ENCODE measurements around the gene TSSK6. TPM values are rescaled to one million over a fixed set of nuclear protein-coding genes. Genes with fewer than 3 reads are reported as not detected.

The TSSK6 gene
- total and polyA plus RNA-seq, 2 of the 4 experiments (the other 2 are of a cell fraction), result 1.3 to 2.2 TPM

DNA sequence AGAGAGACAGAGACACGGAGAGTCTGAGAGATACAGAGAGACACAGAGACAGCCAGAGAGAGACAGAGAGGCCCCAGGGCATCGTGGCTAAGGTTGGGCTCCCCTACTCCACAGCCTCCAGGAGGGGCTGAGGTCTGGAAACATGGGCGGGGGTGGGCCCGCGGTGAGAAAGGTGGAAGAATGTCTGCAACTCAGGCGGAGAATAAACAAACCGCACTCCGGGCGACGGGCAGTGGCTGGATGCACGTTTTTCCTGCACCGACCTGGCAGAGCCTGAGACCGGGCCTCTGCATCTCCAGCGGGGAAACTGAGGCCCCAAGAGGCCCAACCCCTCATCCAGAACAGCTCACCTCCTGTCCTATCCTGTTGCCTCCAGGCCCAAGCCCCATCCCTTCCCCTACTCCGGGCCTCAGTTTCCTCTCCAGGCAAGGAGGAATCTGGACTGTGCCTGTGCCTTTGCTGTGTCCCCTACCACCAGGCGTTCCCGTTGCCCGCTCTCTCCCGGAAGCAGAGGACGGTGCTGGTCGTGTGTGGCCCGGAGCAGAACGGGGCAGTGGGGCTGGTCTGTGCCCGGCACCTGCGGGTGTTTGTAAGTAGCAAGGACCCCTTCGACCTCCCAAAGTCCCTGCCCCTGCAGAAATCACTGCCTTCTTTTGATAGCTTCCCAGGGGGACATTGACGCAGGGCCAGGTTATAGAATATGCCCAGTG lies 19.4 kb upstream of the TSSK6 start:
- in situ Hi-C loops (cut with MboI; ENCODE audit: low sequenced_read_pairs), result loop anchor here (5.0 to 25.0 kb wide), 2 partner anchors 108 to 428 kb away; partner anchors contain the start of gene GMIP
- H3K9me1 ChIP-seq (ENCODE audit: insufficient read depth, low read length), result no peaks in the 10 kb centered on the region
- no peak overlapping the region for H3K9ac ChIP-seq (ENCODE audit: low read depth, low read length)
- H2AFZ ChIP-seq (replicated peaks; ENCODE audit: low read length, poor library complexity), result no peak overlapping the region
- no peak overlapping the region for H3K4me2 ChIP-seq (ENCODE audit: low read depth, low read length)
- H3K56ac ChIP-seq (ENCODE audit: extremely low read depth, insufficient read depth, low read length), result no peak overlapping the region
- H3K36me3 ChIP-seq (ENCODE audit: control insufficient read depth, insufficient read depth, low read length), result no peaks in the 10 kb centered on the region
- WGBS, 2 experiments (ENCODE audit: extremely low coverage in 2 of 2, insufficient read length in 1 of 2), result 57% methylated on average over 17 of the region's 27 CpGs; no CpG with 5 or more reads in 1 of the 2 experiments
- TF ChIP-seq POLR2A (IDR thresholded peaks at IDR 0.05; ENCODE audit: low read depth, low read length) (no peak), ELK1 (IDR thresholded peaks at IDR 0.05; ENCODE audit: borderline replicate concordance, low read depth, low read length) (no peak), RAD21 (IDR thresholded peaks at IDR 0.05; ENCODE audit: low read length) (no peak), RFX5 (IDR thresholded peaks at IDR 0.05; ENCODE audit: low read depth, low read length) (no peak), MAFK (IDR thresholded peaks at IDR 0.05; ENCODE audit: low read depth, low read length) (no peak), MXI1 (IDR thresholded peaks at IDR 0.05; ENCODE audit: borderline replicate concordance, low read depth, low read length) (no peak), MAZ (IDR thresholded peaks at IDR 0.05; ENCODE audit: borderline replicate concordance, low read depth, low read length) (no peak), SMC3 (IDR thresholded peaks at IDR 0.05; ENCODE audit: low read depth, low read length) (no peak), CEBPB (IDR thresholded peaks at IDR 0.05; ENCODE audit: low read depth, low read length) (no peak)
- no peaks in the 10 kb centered on the region for H3K9me3 ChIP-seq (ENCODE audit: control insufficient read depth, insufficient read depth, low read length)
- H3K18ac ChIP-seq (ENCODE audit: low read depth, low read length), result no peak overlapping the region
- H3K4me3 ChIP-seq (ENCODE audit: insufficient read depth, low read depth, low read length), result no peak overlapping the region
- ChIA-PET POLR2A (ENCODE audit: unreplicated experiment) (no interaction called here), CTCF (no interaction called here)
- H2BK5ac ChIP-seq (ENCODE audit: low read depth, low read length, poor library complexity, severe bottlenecking), result no peak overlapping the region
- no peak overlapping the region for H4K8ac ChIP-seq (ENCODE audit: low read depth in 2 of 2, low read length in 2 of 2)
- H3K14ac ChIP-seq (replicated peaks; ENCODE audit: low read depth, low read length), result no peak overlapping the region
- peaks cover 5% of the 10 kb centered on the region for H3K4me1 ChIP-seq (ENCODE audit: control insufficient read depth, insufficient read depth, low read length)
- BruUV-seq (replicated peaks), result no TSS peak
- no peak overlapping the region for H3K23ac ChIP-seq (ENCODE audit: low read depth, low read length)
- intact Hi-C loops (cut with micrococcal nuclease), result no loop called here
- no peak overlapping the region for H3K4ac ChIP-seq (ENCODE audit: low read depth, low read length)
- H4K91ac ChIP-seq (ENCODE audit: insufficient read depth, low read depth, low read length), result no peak overlapping the region
- no peak overlapping the region for H2BK15ac ChIP-seq (ENCODE audit: low read depth, low read length)
- H2BK20ac ChIP-seq (ENCODE audit: low read depth, low read length), result no peak overlapping the region
- H2BK120ac ChIP-seq (ENCODE audit: low read depth, low read length), result no peak overlapping the region
- H4K5ac ChIP-seq (ENCODE audit: low read depth, low read length), result no peak overlapping the region
- DNase-seq, result no peak
- dilution Hi-C loops (cut with HindIII; ENCODE audit: low sequenced_read_pairs, unreplicated experiment), result no loop called here
- peaks cover 11% of the 10 kb centered on the region; the same call in 1 of the 2 replicates for H4K20me1 ChIP-seq (ENCODE audit: insufficient read depth, low read length)
- no peak overlapping the region for H3K27ac ChIP-seq (ENCODE audit: insufficient read depth, low read length)
- 0 out of 2 replicates have a peak overlapping the region, but pooled peaks have one; percentile 15 for H2AK5ac ChIP-seq (ENCODE audit: low read depth, low read length)
- H3K79me1 ChIP-seq (ENCODE audit: low read depth in 1 of 2, low read length in 2 of 2), result no peaks in the 10 kb centered on the region; a peak in 1 of 4 replicates
- no peak overlapping the region for H2AK9ac ChIP-seq (replicated peaks; ENCODE audit: low read depth, low read length, poor library complexity)
- no peak for ATAC-seq (ENCODE audit: low read depth)
- peaks cover 16% of the 10 kb centered on the region for H3K27me3 ChIP-seq (ENCODE audit: control insufficient read depth, insufficient read depth, low read length)

Measured in IMR-90 (cell line).